ENCODE measurements around the gene MTA3. TPM values are rescaled to one million over a fixed set of nuclear protein-coding genes. Genes with fewer than 3 reads are reported as not detected.
"Not testable (repeated sequence)": the region's sequence is repeated elsewhere in the genome, so short reads cannot be mapped to it uniquely, and the experiment has no call there.

Gene MTA3
- polyA plus RNA-seq (ENCODE audit: insufficient read length in 10 of 10): 10 to 100 TPM; 22.4 to 38.1 (median 29.6) TPM
- long read RNA-seq, donor 1, partial matches to known transcripts: 0 of 4 reads
- long read RNA-seq, donor 1, other reads (novel, unspliced or antisense): 0 of 4 reads
- long read RNA-seq, donor 2, transcript MTA3-215 (3 exons, 2,504 nt): major isoform, 7 of 8 reads
- long read RNA-seq, donor 2, partial matches to known transcripts: 0 of 8 reads
- long read RNA-seq, donor 2, other reads (novel, unspliced or antisense): 0 of 8 reads
- long read RNA-seq, donor 3: 0 reads
- long read RNA-seq, donor 4, transcript MTA3-215 (3 exons, 2,504 nt): major isoform, 6 of 8 reads
- long read RNA-seq, donor 4, partial matches to known transcripts: 0 of 8 reads
- long read RNA-seq, donor 4, other reads (novel, unspliced or antisense): 0 of 8 reads
- long read RNA-seq, donor 5, partial matches to known transcripts: 0 of 5 reads
- long read RNA-seq, donor 5, other reads (novel, unspliced or antisense): 0 of 5 reads
- long read RNA-seq, donor 6, transcript MTA3-215 (3 exons, 2,504 nt): major isoform, 9 of 10 reads
- long read RNA-seq, donor 6, partial matches to known transcripts: 0 of 10 reads
- long read RNA-seq, donor 6, other reads (novel, unspliced or antisense): 0 of 10 reads
- long read RNA-seq, donor 7, partial matches to known transcripts: 0 of 7 reads
- long read RNA-seq, donor 7, other reads (novel, unspliced or antisense): 0 of 7 reads
- long read RNA-seq, donor 8, partial matches to known transcripts: 0 of 8 reads
- long read RNA-seq, donor 8, other reads (novel, unspliced or antisense): 0 of 8 reads
- long read RNA-seq, donor 9: 0 reads

DNA sequence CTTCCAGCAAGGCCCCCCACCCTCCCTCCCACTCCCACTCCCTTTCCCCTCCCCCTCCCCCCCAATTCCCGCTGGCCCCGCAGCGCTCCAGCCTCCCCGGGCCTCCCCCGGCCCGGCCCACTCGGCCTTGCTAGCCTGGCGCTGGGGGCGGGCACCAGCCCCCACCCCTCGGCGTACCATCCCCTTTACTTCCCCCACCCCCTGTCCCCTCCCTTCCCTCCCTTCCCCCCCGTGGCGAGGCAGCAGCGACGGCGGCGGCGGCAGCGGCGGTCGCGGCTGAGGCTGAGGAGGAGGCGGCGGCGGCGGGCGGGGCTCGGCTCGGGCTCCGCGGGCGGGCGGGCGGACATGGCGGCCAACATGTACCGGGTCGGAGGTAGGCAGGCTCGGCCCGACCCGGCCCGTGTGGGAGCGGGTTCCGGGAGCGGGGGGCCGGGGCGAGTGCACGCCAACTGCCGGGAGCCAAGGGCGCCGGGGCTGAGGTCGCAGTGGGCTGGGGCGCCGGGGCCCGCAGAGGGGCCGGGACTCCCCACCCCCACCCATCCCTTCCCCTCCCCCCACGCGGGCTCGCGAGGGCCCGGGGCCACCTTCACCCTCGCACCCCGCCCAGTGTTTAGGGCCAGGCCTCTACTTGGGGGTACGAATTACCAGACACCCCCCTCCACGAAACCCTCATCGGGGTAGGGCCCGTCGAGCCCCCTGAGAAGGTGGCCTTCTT is at the start of gene MTA3:
Gene MTA3, plus strand, starts transcription at position 232 of the 715 bp plus-strand sequence. Its CDS starts 114 bp downstream, at position 346.
- peak; percentile 36 to 85 (median 61) for DNase-seq

DNA sequence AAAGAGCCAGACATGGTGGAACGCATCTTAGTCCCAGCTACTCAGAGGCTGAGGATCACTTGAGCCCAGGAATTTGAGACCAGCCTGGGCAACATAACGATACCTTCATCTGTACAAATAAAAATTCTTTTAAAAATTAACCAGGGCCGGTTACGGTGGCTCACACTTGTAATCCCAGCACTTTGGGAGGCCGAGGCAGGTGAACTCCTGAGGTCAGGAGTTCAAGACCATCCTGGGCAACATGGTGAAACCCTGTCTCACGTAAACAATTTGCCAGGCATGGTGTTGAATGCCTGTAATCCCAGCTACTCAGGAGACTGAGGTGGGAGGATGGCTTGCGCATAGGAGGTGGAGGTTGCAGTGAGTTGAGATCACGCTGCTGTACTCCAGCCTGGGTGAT is 48.8 kb upstream of the MTA3 start:
- DNase-seq: no peak

DNA sequence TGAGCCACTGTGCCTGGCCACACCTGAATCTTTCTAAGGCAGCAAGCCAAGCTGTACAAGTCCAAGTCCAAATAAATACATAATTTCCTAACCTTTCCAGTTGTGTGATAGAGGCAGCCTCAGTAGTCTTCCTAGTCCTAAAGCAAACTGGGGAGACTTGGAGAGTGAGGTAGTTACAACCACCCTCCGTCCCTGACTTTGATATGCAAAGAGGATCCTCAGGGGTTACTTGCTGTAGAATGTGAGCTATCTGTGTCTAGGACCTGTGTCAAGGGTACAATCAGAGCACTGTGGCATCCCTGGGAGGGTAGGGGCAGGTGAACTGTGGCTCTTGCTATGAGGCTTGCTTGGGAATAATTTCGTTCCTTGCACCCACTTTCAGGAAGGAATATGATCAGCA is 46.4 kb upstream of the MTA3 start:
- DNase-seq: no peak

DNA sequence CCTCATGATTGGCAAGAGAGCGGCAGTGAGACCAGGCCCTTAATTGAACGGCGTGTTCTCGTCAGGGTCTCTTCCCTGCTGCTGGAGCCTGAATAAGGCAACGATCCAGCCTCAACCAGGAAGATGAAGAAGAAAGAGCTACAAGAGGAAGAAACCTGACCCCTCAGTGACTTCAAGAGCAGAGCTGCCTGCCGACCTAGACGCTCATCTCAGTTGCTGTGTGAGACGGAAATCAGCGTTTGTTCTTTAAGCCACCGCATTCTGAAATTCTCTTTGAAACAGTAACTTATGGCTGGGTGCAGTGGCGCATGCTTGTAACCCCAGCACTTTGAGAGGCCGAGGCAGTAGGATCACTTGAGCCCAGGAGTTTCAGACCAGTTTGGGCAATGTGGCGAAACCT is 45.1 kb upstream of the MTA3 start:
- no peak for DNase-seq

DNA sequence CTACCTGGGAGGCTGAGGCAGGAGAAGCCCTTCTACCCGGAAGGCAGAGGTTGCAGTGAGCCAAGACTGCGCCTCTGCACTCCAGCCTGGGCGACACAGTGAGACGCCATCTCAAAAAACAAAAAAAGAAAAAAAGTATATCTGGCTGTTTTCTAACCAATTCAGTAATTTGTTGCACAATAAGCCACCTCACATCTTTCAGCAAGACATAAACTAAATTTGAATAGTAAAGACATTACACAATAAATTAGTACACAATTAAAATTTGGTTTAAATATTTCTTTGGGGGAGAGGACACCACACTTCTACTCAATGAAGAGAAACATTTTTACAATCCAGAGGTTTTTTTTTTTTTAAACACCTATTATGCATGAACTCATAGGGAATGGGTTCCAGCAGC is 36.0 kb upstream of the MTA3 start:
- DNase-seq: no peak

GRCh38 chr2:42537493-42537892 is 30.9 kb upstream of the MTA3 start:
- no peak for DNase-seq

DNA sequence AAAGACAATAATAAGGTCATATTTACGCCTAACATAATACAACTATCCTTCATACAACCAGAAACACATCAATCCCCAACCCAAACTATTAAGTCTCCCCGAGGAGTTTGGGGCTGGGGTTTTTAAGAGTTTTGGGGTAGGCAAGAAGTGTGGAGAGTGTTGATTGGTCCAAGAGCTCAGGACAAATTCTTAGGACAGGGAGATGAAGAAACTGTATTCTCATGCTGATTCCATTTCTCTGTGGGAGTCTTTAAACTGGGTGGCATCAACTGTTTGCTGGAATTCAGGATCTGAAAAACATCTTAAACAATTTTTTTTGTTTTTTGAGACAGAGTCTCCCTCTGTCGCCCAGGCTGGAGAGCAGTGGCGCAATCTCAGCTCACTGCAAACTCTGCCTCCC is 25.6 kb upstream of the MTA3 start:
- no peak for DNase-seq

DNA sequence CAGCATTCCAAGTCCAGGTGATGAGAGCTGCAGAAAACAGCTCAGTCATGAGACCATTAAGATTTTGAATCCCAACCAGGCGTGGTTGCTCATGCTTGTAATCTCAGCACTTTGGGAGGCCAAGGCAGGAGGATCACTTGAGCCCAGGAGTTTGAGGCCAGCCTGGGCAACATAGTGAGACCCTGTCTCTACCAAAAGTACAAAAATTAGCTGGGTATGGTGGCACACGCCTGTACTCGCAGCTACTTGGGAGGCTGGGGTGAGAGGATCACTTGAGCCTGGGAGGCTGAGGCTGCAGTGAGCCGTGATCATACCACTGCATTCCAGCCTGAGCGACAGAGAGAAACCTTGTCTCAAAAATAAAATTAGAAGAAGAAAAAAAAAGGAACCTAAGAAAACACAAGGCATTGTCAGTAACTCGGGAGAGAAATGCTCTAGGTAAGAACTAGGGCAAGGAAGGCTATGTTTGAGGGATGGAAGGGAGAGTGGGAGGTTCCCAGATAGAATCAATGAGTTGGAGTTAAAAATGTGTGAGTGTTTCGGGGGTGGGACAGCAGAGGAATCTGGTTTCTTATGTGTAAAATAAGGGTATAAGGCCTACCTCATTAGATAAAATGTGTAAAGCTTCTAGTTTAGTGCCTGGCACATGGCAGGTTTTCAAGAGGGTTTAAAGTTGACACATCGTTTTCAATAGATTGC is 23.3 kb upstream of the MTA3 start:
- no peak for DNase-seq

- DNase-seq: no peak
Observed at GRCh38 chr2:42545841-42546390, 22.5 kb upstream of the MTA3 start.

DNA sequence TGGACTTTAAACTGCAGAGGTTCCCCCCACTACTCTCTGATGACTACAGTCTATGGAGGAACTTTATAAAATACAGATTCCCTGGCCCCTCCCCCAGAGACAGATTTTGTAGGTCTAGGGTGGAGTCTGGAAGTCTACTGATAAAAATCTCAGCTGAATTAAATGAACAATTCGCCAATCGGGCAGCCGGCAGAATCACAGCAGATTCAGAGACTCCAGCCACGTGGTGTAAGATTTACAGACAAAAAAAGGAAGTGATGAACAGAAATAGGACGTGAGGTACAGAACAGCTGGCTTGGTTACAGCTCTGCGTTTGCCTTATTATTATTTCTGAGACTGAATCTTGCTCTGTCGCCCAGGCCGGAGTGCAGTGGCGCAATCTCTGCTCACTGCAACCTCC is 21.4 kb upstream of the MTA3 start:
- DNase-seq: no peak

GRCh38 chr2:42547446-42548295 is 20.8 kb upstream of the MTA3 start:
- no peak for DNase-seq

DNA sequence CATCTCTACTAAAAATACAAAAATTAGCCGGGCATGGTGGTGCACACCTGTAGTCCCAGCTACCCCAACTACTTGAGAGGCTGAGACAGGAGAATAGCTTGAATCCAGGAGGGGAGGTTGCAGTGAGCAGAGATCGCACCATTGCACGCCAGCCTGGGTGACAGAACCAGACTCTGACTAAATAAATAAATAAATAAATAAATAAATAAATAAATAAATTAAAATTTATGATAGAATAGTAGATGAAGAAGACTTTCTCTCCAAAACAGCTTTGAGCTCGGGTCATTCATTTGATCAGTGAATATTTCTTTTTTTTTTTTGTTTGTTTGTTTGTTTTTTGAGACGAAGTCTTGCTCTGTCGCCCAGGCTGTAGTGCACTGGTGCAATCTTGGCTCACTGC is 17.6 kb upstream of the MTA3 start:
- no peak for DNase-seq

GRCh38 chr2:42554392-42554791 is 14.0 kb upstream of the MTA3 start:
- DNase-seq: no peak

GRCh38 chr2:42556315-42556890 is 12.0 kb upstream of the MTA3 start:
- DNase-seq: no peak

DNA sequence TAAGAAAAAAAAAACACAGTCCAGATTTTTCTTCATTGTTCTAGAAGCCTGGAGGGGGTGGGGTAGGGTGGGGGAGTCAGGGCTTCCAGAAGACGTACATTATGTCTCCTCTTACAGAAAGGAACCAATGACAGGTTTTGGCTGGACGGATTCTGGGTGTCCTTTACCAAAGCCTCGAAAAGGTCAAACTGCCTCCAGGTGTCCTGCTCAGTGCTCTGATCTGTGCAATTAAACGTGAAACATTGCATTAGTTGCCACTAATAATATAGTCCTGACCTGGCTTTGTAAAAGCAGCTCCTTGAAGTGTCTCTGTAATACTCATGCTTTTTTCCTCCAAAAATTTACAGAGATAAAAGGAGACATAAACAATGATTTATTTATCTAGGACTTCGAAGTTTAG is 11.1 kb upstream of the MTA3 start:
- DNase-seq: no peak

DNA sequence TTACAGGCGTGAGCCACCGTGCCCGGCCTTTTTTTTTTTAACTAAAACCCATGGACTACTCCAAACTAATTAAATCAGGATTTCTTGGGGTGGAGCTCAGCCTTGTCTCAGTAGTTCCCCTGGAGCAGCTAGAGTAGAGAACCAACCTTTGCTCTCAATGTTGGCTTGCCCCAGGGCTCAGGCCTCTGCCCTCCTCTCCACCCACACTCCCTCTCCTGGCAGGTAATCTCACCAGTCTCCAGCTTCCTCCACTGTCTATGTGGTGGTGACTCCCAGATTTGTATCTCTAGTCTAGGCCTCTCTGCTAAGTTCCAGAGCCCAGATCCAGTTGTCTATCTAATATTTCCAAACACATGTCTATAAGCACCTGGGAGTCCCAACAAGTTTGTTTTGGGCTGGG is 9.6 kb upstream of the MTA3 start:
- no peak for DNase-seq

- DNase-seq: not testable (repeated sequence)
Observed at GRCh38 chr2:42560133-42560532, 8.3 kb upstream of the MTA3 start.

DNA sequence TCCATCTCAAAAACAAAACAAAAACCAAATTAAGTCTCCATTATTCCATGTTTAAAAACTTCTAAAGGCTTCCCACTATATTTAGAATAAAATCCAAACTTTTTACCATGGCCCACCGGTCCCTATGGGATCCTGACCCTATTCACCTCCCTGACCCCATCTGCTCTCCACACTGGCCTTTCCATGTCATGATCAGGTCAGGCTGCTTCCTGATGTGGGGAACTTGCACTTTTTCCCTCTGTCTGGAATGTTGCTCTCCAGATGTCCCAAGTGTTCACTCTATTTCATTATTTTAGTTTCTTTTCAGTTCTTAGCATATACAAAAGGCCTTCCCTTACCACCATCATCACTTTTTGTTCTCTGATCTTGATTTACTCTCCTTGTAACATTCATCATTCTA is 7.5 kb upstream of the MTA3 start:
- DNase-seq: peak in 1 of 3 donors; percentile 6

DNA sequence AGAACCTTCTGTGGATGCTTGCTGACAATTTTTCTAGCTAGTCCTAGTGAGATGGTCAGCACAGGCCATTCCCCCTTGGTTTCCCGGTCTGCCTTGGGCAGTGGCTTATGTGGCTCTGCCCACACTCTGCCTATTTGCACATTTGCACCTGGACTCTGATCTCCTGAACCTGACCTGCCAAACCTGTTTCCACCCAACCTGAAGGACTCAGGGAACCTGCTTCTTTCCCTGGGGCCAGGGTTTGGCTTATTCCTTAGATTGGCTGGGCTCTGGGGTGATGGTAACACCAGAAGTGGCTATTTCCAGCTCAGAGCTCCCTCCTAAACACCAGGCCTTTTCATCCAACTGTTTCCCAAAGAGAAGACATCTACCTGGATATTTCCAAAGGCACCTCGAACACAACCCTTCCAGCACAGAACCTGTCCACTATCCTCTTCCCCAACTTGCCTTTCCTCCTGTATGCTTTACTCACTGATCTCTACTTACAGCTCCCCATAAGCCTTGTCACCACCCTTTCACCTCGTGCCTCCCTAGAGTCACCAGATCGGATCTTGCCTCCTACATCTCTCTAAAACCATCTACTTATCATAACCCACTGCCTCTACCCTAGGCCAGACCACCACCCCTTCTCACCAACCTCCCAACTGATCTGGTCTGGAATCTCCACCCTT is 5.8 kb upstream of the MTA3 start:
- no peak for DNase-seq

GRCh38 chr2:42566025-42566424 is 2.4 kb upstream of the MTA3 start:
- DNase-seq: no peak

All from muscle of back (tissue), 13 donors.